ENCODE data around the gene ABCA8.
"Not testable (repeated sequence)": the region's sequence is repeated elsewhere in the genome, so short reads cannot be mapped to it uniquely, and the experiment has no call there.

- not testable (repeated sequence) for TF ChIP-seq CTCF (IDR thresholded peaks at IDR 0.05; ENCODE audit: low read depth, low read length, poor library complexity, severe bottlenecking); EZH2phosphoT487 (IDR thresholded peaks at IDR 0.05; ENCODE audit: borderline replicate concordance, low read length)
Observed at GRCh38 chr17:68947868-68948267, 7.3 kb downstream of the ABCA8 start.
